Fibroblast of gingiva (primary cell): ENCODE data around the gene CALML3.

Source experiments
- DNase-seq: peaks from one replicate; pipeline ENCODE4 v3.0.0-alpha.2; 2011; ENCODE audit warnings: low read depth

CALML3 gene

GRCh38 chr10:5491477-5491876, 33.3 kb upstream of the CALML3 start:
- no peak for DNase-seq

DNA sequence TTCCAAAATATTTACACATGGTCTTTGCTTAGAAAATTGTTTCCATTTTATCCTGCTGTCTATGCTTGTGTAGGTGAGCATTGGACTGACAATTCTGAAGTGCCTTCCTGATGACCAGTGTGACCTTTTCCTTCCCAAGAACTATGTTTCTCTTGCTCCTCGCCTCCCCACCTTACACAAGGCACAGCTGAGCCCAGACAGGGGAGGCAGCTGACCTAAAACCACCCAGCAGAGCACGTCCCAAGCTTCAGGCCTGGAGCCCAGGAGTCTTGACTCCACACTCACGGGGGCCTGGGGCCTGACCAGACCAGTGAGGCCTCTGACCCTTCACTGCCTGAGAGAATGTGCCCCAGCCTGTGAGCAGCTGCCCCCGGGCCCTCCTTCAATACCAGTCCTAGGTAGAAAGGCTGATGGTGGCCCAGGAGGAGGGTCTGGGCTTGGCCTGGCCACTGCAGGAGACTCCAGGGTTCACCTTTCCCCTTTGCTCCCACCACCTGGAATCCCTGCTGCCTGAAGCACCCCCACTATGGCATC, 32.4 kb upstream of the CALML3 start:
- no peak for DNase-seq

GRCh38 chr10:5492929-5493576, 31.7 kb upstream of the CALML3 start:
- DNase-seq: no peak

GRCh38 chr10:5493691-5494090, 31.1 kb upstream of the CALML3 start:
- no peak for DNase-seq

GRCh38 chr10:5494611-5495010, 30.1 kb upstream of the CALML3 start:
- DNase-seq: no peak

DNA sequence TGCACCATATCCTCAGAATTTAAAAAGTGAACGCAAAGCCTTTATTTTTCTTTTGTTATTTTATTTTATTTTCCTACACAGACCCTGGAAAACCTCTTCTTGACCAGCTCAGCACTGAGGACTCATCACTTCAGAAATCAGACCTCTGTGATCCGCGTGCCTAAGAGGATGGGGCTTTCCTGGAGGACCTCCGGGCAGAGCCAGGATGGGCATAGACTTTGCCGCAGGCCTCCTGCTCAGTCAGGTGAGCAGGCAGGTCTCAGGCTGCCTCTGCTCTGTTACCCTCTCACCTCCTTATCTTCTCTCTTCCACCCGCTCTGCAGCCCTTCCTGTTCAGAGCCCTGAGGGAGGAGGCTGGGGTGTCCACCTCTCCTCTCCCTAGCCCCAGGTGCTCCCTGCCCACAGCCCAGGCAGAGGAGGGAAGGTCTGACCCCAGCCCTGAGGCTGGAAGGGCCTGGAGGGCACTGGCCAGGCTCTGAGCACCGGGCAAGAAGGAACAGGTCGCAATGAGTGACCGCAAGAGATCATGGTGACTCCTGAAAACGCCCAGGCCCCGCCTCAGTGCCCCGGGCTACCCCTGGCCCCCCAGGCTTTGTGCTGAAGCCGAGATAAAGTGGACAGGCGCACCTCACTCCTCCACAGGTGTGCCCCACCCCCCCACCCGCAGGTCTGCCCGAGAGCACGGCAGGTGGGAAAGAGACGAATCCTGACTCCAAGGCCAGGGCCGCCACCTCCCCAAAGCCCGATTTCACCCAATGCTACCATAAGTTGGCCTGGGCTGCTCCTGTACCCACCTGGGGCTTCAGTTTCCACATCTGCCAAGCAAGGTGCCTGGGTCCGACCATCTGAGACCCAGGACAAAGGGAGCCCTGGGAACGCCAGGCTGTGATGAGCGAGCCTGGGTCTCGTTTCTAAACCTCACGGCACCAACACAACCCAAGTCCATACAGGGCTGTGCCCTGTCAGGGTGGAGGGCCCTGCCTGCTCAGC, 28.2 kb upstream of the CALML3 start:
- no peak for DNase-seq

- DNase-seq: no peak
Measured at GRCh38 chr10:5497289-5497688, 27.5 kb upstream of the CALML3 start.

- DNase-seq: no peak
Measured at GRCh38 chr10:5497948-5498730, 26.6 kb upstream of the CALML3 start.

DNA sequence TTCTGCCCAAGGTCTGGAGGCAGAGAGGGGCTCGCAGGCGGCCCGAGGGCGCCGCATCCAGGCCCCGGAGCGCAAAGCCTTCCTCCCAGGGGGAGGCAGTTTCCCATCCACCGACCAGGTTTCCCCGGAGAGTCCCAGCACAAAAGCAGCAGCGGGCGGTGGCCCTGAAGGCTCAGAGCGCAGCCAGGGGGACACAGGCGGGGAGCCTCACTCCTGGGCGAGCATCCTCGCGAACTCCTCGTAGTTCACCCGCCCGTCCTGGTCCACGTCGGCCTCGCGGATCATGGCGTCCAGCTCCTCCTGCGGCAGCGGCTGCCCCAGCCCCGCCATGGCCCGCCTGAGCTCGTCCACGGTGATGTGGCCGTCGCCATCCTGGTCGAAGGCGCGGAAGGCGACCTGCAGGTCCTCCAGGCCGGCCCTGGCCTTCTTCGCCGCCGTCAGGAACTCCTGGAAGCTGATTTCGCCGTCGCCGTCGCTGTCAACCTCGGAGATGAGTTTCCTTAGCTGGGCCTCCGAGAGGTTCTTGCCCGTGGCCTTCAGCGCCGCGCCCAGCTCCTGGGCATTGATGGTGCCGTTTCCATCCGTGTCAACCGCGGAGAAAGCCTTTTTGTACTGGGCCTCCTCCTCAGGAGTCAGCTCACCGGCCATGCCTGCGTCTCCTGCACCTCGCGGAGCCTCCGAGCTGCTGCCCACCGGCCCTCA, 25.8 kb upstream of the CALML3 start:
- no peak for DNase-seq

DNA sequence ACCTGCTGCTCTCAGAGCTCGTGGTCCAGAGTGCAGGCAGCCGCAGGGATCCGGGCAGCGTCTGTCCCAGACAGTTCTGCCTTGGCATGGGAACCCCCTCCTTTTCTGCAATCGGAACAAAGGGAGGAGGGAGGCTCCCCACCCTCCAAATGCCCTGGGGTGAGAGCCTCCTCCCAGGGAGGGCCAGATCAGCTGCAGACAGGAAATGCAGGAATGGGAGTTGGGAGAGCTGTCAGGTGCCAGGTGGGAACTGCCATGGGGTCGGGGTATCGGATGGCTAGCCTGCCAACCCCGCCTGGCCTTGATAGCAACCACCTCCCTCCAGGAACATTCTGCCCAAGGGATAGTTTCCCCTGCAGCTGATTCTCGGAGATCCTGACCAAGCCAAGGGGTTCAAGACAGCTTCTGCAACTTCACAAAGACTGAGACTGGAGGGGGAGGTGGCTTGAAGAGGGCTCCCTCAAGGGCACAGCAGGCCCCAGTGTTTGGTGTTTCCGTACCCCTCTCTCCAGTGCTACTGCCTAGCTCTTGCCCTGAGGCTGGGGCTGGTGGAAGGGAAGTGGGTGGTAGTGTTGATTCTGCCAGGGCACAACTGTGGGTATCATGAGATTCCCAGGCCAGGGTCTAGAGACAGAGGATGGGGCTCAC, 25.1 kb upstream of the CALML3 start, which contains the start of gene CALML5:
CALML5 (minus strand) TSS at position 78 of the 648 bp plus-strand sequence. CDS start 132 bp downstream, outside the sequence.
- no peak for DNase-seq

DNA sequence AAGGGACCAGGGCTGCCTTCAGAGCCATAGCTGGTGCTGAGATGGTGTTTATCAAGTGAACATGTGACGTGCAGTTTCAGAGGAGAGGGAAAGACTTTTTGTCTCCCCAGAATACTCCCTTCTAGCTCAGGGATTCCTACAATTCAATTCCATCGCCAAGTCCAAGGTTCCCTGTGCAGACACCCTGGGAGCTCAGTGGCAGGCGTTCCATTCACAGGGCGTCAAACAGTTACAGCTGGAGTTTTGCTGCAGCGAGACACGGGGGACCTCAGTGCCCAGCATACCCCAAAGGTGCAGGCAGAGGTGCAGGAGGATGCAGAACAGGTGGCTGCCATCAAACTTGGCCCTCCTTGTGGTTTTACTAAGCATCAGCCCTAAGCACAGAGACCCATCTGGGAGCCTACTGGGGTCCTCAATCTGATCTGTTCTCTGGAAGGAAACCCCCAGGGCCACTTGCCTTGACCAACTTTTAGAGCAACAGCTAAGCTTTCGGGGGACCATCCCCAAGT, 24.5 kb upstream of the CALML3 start:
- no peak for DNase-seq

GRCh38 chr10:5500910-5501309, 23.9 kb upstream of the CALML3 start:
- no peak for DNase-seq

DNA sequence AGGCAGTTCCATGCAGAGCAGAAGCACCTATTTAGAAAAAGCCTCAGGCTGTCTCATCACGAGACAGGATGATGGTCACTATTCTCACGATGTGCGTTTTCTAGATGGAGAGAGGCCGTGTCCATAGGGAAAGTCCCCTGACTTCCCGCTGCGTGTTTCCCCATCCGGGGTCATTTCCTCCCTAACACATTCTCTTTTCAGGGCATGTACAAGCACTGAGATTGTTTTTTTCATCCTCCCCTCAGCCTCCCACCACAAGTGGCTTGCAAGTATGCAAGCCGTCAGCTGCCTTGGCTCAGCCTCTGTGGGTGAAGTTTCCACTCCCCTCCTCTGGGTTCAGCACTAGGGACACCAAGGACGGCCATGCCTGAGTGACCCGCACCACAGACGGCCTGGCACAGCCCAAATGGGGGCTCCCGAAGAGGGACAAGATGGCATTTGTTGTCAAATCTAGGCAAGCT, 22.7 kb upstream of the CALML3 start:
- no peak for DNase-seq

DNA sequence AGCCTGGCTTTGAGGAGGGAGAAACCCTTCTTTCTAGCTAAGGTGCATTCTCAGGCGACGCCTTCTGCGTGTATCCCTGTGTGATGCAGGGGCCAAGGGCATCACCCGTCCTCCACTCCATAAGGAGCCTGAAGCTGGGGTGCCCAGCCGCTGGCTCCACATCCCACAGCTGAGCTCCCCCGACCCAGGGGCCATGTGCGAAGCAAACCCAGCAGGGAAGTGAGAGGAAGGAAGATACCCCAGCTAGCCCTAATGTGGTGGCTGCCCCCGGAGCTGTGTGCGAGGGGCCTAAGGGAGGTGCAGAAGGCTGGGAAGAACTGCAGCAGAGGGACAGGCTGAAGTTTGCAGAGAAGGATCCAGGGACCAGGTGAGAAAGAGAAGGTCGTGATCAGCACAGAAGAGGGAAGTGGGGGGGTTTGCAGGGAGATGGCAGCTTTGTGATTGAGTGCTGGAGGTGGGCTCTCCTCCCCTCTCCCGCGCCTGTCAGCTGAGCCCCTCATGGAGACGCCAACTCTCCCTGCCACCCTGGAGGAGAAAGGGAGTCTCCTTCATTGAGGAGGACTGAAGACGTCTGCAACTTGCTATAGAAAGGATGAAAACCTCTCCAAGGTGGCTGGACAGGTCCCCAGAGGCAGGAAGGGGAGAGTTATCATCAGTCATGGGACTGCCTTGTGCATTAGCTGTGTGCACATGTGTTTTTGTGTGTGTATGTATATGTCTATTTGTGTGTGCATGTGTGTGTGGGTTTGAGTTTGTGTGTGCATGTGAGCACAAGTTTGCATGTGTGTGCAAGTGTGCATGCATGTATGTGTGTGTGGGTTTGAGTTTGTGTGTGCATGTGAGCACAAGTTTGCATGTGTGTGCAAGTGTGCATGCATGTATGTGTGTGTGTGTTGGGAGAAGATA, 21.9 kb upstream of the CALML3 start:
- no peak for DNase-seq

GRCh38 chr10:5503477-5503835, 21.3 kb upstream of the CALML3 start:
- no peak for DNase-seq

DNA sequence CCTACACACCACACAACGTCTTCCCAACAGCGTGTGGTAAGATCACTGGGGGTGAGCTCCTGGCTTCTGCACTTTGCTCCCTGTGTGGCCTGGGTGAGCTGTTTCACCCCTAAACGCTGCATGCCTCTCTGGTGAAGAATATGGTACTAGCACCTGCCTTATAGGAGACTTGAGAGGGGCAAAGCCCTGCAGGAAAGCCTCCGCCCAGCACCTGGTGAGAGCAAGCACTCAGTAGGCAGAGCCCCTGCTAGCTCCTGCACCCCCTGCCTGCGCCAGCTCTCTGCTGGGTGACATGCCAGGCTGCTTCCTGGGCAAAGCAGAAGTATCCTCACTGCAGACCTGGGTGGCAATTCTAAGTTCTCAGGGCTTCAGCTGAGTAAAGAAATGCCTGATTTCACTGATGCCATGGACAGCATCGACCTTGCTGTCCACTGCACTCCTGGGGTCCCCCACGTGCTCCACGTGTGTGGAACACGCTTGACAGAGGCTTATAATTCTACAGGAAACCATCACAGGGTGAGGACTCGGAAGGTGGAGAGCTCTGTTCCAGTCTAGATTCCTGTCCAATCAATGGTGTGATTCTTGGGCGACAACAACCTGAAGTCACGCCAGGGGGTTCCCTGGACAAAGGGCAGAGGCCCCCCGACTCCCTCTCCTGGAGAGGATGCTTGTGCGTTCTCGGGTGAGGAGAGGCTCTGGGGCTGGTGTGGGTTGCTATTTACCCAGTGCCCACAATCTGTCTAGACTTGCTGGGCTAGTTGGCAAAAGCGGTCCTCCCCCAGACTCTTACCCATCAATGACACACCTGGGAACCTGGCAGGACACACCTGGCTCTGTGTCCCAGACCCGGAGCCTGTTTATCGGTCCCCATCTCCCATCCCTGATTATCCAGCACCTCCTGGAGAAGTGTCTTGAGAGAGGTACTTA, 20.4 kb upstream of the CALML3 start:
- no peak for DNase-seq

DNA sequence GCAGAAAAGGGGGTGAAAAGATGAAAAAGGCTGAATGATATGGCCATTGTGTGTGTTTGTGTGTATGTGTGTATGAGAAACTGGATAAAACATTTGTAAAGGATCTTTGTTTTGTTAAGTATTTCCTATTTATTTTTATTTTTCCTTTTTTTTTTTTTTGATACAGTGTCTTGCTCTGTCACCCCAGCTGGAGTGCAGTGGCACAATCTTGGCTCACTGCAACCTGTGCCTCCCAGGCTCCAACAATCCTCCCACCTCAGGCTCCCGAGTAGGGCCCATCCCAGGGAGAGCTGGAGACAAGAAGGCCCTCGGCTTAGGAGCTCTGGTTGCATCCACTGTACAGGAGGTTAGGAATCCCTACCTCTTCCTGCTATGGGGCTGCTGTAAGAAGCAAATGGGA, 18.5 kb upstream of the CALML3 start:
- DNase-seq: no peak
